Fibroblast of lung (primary cell): ENCODE measurements around the gene PID1. TPM values are rescaled to one million over a fixed set of nuclear protein-coding genes. Genes with fewer than 3 reads are reported as not detected.
A peak's percentile ranks its signal among the peaks of the same experiment; 100 is the strongest.

Experiments used
- DNase-seq, 2 donors: peaks; one replicate each; pipeline versions ENCODE4 v3.0.0 to v3.0.0-alpha.2; 2010; ENCODE audit warnings: low read depth in 2 of 2
- H2AFZ ChIP-seq: 2 replicates; pipeline ENCODE4 v1.5.1; 2012; ENCODE audit warnings: low read length, control low read depth, inconsistent platforms
- H3K27ac ChIP-seq: 2 replicates; pipeline ENCODE4 v1.5.1; 2011; ENCODE audit warnings: low read length, control low read depth; ENCODE audit not compliant: insufficient read depth
- H3K27me3 ChIP-seq: 2 replicates; pipeline ENCODE4 v1.5.1; 2011; ENCODE audit warnings: mild to moderate bottlenecking, low read length; ENCODE audit not compliant: control insufficient read depth, insufficient read depth
- H3K36me3 ChIP-seq: 2 replicates; pipeline ENCODE4 v1.5.1; 2011; ENCODE audit warnings: low read length; ENCODE audit not compliant: control insufficient read depth, insufficient read depth
- H3K4me1 ChIP-seq: 2 replicates; pipeline ENCODE4 v1.5.1; 2011; ENCODE audit warnings: low read length; ENCODE audit not compliant: control insufficient read depth, insufficient read depth; ENCODE audit errors: extremely low read depth
- H3K4me2 ChIP-seq: 2 replicates; pipeline ENCODE4 v1.5.1; 2011; ENCODE audit warnings: low read length, control low read depth; ENCODE audit not compliant: insufficient read depth; ENCODE audit errors: extremely low read depth
- H3K4me3 ChIP-seq, 4 experiments: fragments of 200-600 bp in 1 of 4; sonication (generic) in 1 of 4; replicated peaks in 1 of 4; 2 replicates each; pipeline ENCODE4 v1.5.1; 2011 to 2016; ENCODE audit warnings: low read length in 4 of 4, low read depth in 3 of 4, mild to moderate bottlenecking in 3 of 4, control low read depth in 2 of 4, inconsistent platforms in 1 of 4, mixed read lengths in 1 of 4; ENCODE audit not compliant: insufficient read depth in 1 of 4; ENCODE audit errors: control extremely low read depth in 1 of 4
- H3K79me2 ChIP-seq: 2 replicates; pipeline ENCODE4 v1.5.1; 2012; ENCODE audit warnings: mild to moderate bottlenecking, low read length, inconsistent platforms; ENCODE audit not compliant: control insufficient read depth, insufficient read depth
- H3K9ac ChIP-seq: 2 replicates; pipeline ENCODE4 v1.5.1; 2011; ENCODE audit warnings: mild to moderate bottlenecking, low read length, control low read depth; ENCODE audit not compliant: insufficient read depth
- H3K9me3 ChIP-seq: 2 replicates; pipeline ENCODE4 v1.5.1; 2012; ENCODE audit warnings: low read depth, low read length; ENCODE audit not compliant: control insufficient read depth, insufficient read depth
- H4K20me1 ChIP-seq: 2 replicates; pipeline ENCODE4 v1.5.1; 2011; ENCODE audit warnings: low read length; ENCODE audit not compliant: control insufficient read depth, insufficient read depth; ENCODE audit errors: extremely low read depth
- EZH2 ChIP-seq: IDR thresholded peaks from 2 replicates; pipeline ENCODE4 v1.5.1; 2012; ENCODE audit warnings: low read length, control low read depth, mild to moderate bottlenecking; ENCODE audit errors: missing control alignments
- polyA plus RNA-seq, 2 donors: library from polyadenylated mRNA; depleted of rRNA in 1 of 2; stranded (reverse) in 1 of 2; unstranded in 1 of 2; fragments of >200 nt; gene quantifications; 2 replicates each; pipeline ENCODE4 v1.2.1, GENCODE V29; 2011 to 2012; ENCODE audit warnings: missing spikeins in 1 of 2
- total RNA-seq: library from RNA; depleted of rRNA; stranded (reverse); fragments of >200 nt; gene quantifications from 2 replicates; pipeline ENCODE4 v1.2.1, GENCODE V29; 2014
- TF ChIP-seq, protein P1 (sequence below), 2 donors: IDR thresholded peaks in 1 of 2; conservative IDR thresholded peaks in 1 of 2; 1 replicate in 1 of 2; 2 replicates in 1 of 2; pipeline ENCODE4 v1.5.1; 2011 to 2012; ENCODE audit warnings: low read length in 2 of 2, control low read depth in 1 of 2, inconsistent platforms in 1 of 2, low read depth in 1 of 2, mild to moderate bottlenecking in 1 of 2

The PID1 gene
- total and polyA plus RNA-seq, 2 donors (not counting 1 experiment from before 2014, with no cell fraction given): 15.7 to 29.6 TPM

DNA sequence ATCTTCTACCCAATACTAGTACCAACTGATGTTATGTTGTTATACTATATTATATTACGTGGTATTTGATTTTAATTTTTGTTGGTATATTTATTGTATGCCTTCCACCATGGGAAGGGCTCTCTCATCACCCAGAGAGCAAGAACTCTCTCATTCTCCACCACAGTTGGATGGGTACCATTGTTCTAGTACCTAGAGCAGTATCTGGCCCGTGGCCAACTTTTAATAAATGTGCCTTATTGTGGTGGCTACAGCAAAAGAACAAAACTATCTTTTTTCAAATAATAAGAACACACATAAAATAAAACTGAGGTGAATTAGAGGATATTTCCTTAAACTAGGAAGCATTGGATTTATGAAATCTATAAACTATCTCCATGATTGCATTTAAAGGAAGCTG is 71.8 kb downstream of the PID1 start:
- H3K27ac ChIP-seq: no peak overlapping the region
- no peaks in the 10 kb centered on the region for H3K79me2 ChIP-seq
- H3K4me2 ChIP-seq: no peak overlapping the region
- H3K4me3 ChIP-seq: no peak overlapping the region
- H3K9me3 ChIP-seq: no peaks in the 10 kb centered on the region
- H3K36me3 ChIP-seq: no peaks in the 10 kb centered on the region
- no peaks in the 10 kb centered on the region for H4K20me1 ChIP-seq
- no peaks in the 10 kb centered on the region for H3K4me1 ChIP-seq
- no peak for DNase-seq
- H3K27me3 ChIP-seq: no peaks in the 10 kb centered on the region
- H3K9ac ChIP-seq: no peak overlapping the region
- TF ChIP-seq EZH2: no peak
- TF ChIP-seq, protein P1, sequence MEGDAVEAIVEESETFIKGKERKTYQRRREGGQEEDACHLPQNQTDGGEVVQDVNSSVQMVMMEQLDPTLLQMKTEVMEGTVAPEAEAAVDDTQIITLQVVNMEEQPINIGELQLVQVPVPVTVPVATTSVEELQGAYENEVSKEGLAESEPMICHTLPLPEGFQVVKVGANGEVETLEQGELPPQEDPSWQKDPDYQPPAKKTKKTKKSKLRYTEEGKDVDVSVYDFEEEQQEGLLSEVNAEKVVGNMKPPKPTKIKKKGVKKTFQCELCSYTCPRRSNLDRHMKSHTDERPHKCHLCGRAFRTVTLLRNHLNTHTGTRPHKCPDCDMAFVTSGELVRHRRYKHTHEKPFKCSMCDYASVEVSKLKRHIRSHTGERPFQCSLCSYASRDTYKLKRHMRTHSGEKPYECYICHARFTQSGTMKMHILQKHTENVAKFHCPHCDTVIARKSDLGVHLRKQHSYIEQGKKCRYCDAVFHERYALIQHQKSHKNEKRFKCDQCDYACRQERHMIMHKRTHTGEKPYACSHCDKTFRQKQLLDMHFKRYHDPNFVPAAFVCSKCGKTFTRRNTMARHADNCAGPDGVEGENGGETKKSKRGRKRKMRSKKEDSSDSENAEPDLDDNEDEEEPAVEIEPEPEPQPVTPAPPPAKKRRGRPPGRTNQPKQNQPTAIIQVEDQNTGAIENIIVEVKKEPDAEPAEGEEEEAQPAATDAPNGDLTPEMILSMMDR (conservative IDR thresholded peaks at IDR 0.05 in 1 of 2, IDR thresholded peaks at IDR 0.05 in 1 of 2; ENCODE audit: low read depth in 1 of 2, low read length in 2 of 2): no peak
- no peak overlapping the region for H2AFZ ChIP-seq

- H3K4me2 ChIP-seq: no peak overlapping the region
- H4K20me1 ChIP-seq: no peaks in the 10 kb centered on the region
- H3K9me3 ChIP-seq: no peaks in the 10 kb centered on the region
- peak in 1 of 2 donors; percentile 34 for DNase-seq
- no peak overlapping the region for H2AFZ ChIP-seq
- TF ChIP-seq, protein P1 (conservative IDR thresholded peaks at IDR 0.05 in 1 of 2, IDR thresholded peaks at IDR 0.05 in 1 of 2; ENCODE audit: low read depth in 1 of 2, low read length in 2 of 2): no peak
- no peak for TF ChIP-seq EZH2
- H3K79me2 ChIP-seq: no peaks in the 10 kb centered on the region
- no peaks in the 10 kb centered on the region for H3K4me1 ChIP-seq
- H3K4me3 ChIP-seq: no peak overlapping the region
- no peaks in the 10 kb centered on the region for H3K27me3 ChIP-seq
- H3K9ac ChIP-seq: no peak overlapping the region
- no peak overlapping the region for H3K27ac ChIP-seq
- no peaks in the 10 kb centered on the region for H3K36me3 ChIP-seq
Observed at GRCh38 chr2:229196448-229196847, 74.6 kb downstream of the PID1 start.

- no peak overlapping the region for H3K27ac ChIP-seq
- TF ChIP-seq EZH2: no peak
- TF ChIP-seq, protein P1 (conservative IDR thresholded peaks at IDR 0.05 in 1 of 2, IDR thresholded peaks at IDR 0.05 in 1 of 2; ENCODE audit: low read depth in 1 of 2, low read length in 2 of 2): no peak
- no peak overlapping the region for H3K4me3 ChIP-seq
- H3K79me2 ChIP-seq: no peaks in the 10 kb centered on the region
- DNase-seq: no peak
- no peak overlapping the region for H3K9ac ChIP-seq
- no peak overlapping the region for H3K4me2 ChIP-seq
- no peaks in the 10 kb centered on the region for H3K4me1 ChIP-seq
- no peaks in the 10 kb centered on the region for H3K9me3 ChIP-seq
- no peaks in the 10 kb centered on the region for H3K27me3 ChIP-seq
- H3K36me3 ChIP-seq: no peaks in the 10 kb centered on the region
- no peaks in the 10 kb centered on the region for H4K20me1 ChIP-seq
- H2AFZ ChIP-seq: no peak overlapping the region
Observed at GRCh38 chr2:229195346-229195947, 75.6 kb downstream of the PID1 start.
